ENCODE measurements around the gene GINS2. TPM values are rescaled to one million over a fixed set of nuclear protein-coding genes. Genes with fewer than 3 reads are reported as not detected.

Gene GINS2
- total RNA-seq, 4 donors from 2014 or later: 1.00 to 4.4 (median 1.2) TPM; not detected in 1

GRCh38 chr16:85632709-85633437, 55.9 kb downstream of the GINS2 start:
- TF ChIP-seq POLR2AphosphoS5 (IDR thresholded peaks at IDR 0.05) (no peak), EP300 (IDR thresholded peaks at IDR 0.05; ENCODE audit: low read depth) (no peak), POLR2A (IDR thresholded peaks at IDR 0.05) (no peak)

GRCh38 chr16:85631802-85632393, 56.9 kb downstream of the GINS2 start:
- no peaks in the 10 kb centered on the region for H3K27me3 ChIP-seq
- no peak overlapping the region for H3K27ac ChIP-seq
- WGBS, 2 donors (ENCODE audit: low coverage in 1 of 2): 89% methylated on average over 23 of the region's 27 CpGs; no CpG with 5 or more reads in 1 of the 2 donors
- H3K4me1 ChIP-seq: peaks cover 0 to 16% (median 0%) of the 10 kb centered on the region in 4 donors
- intact Hi-C loops (cut with DNase I; ENCODE audit: low total_unique reads): no loop called here
- no peak for TF ChIP-seq POLR2A (IDR thresholded peaks at IDR 0.05)
- no peak for TF ChIP-seq EP300 (IDR thresholded peaks at IDR 0.05; ENCODE audit: low read depth)
- TF ChIP-seq POLR2AphosphoS5 (IDR thresholded peaks at IDR 0.05): no peak
- no peak for TF ChIP-seq CTCF (IDR thresholded peaks at IDR 0.05)
- in situ Hi-C loops (cut with MboI; ENCODE audit: low pct_ligation_motif_present in 1 of 4, low pct_unique_long_range_greater_than_20kb in 1 of 4, low sequenced_read_pairs in 3 of 4): no loop called here
- no peak for DNase-seq
- no peak overlapping the region for H3K4me3 ChIP-seq
- H3K36me3 ChIP-seq: no peaks in the 10 kb centered on the region
- no peaks in the 10 kb centered on the region for H3K9me3 ChIP-seq

More at GRCh38 chr16:85632709-85633437, 55.9 kb downstream of the GINS2 start:
- WGBS, 2 donors (ENCODE audit: low coverage in 1 of 2): 80 to 92% methylated on average over 1 to 34 of the region's 35 CpGs
- no peak overlapping the region for H3K27ac ChIP-seq
- H3K4me1 ChIP-seq: peaks cover 0 to 7% (median 0%) of the 10 kb centered on the region in 4 donors
- H3K36me3 ChIP-seq: no peaks in the 10 kb centered on the region
- DNase-seq: no peak
- H3K27me3 ChIP-seq: no peaks in the 10 kb centered on the region
- intact Hi-C loops (cut with DNase I; ENCODE audit: low total_unique reads) (no loop called here), in situ Hi-C loops (cut with MboI; ENCODE audit: low pct_ligation_motif_present in 1 of 4, low pct_unique_long_range_greater_than_20kb in 1 of 4, low sequenced_read_pairs in 3 of 4) (no loop called here)
- H3K9me3 ChIP-seq: no peaks in the 10 kb centered on the region
- H3K4me3 ChIP-seq: no peak overlapping the region

- TF ChIP-seq POLR2A (IDR thresholded peaks at IDR 0.05) (no peak), EP300 (IDR thresholded peaks at IDR 0.05; ENCODE audit: low read depth) (no peak), POLR2AphosphoS5 (IDR thresholded peaks at IDR 0.05) (no peak), CTCF (IDR thresholded peaks at IDR 0.05) (no peak)
- Histone ChIP-seq H3K27ac (no peak overlapping the region), H3K4me1 (peaks cover 0 to 21% (median 5%) of the 10 kb centered on the region in 4 donors), H3K27me3 (no peaks in the 10 kb centered on the region), H3K9me3 (no peaks in the 10 kb centered on the region), H3K4me3 (no peak overlapping the region), H3K36me3 (no peaks in the 10 kb centered on the region)
- in situ Hi-C loops (cut with MboI; ENCODE audit: low pct_ligation_motif_present in 1 of 4, low pct_unique_long_range_greater_than_20kb in 1 of 4, low sequenced_read_pairs in 3 of 4): no loop called here
- intact Hi-C loops (cut with DNase I; ENCODE audit: low total_unique reads): no loop called here
- 83% methylated on average over 10 of the region's 11 CpGs; no CpG with 5 or more reads in 1 of the 2 donors for WGBS, 2 donors (ENCODE audit: low coverage in 1 of 2)
- no peak for DNase-seq
Observed at GRCh38 chr16:85631230-85631629, 57.5 kb downstream of the GINS2 start.

GRCh38 chr16:85629853-85630252, 58.9 kb downstream of the GINS2 start:
- in situ Hi-C loops (cut with MboI; ENCODE audit: low pct_ligation_motif_present in 1 of 4, low pct_unique_long_range_greater_than_20kb in 1 of 4, low sequenced_read_pairs in 3 of 4): loop anchor here in 1 of 4 donors (10.0 kb wide), 1 partner anchor 205 kb away; no protein-coding TSS in a partner anchor
- no peak overlapping the region for H3K27ac ChIP-seq
- TF ChIP-seq POLR2AphosphoS5 (IDR thresholded peaks at IDR 0.05) (no peak), EP300 (IDR thresholded peaks at IDR 0.05; ENCODE audit: low read depth) (no peak), CTCF (IDR thresholded peaks at IDR 0.05) (no peak), POLR2A (IDR thresholded peaks at IDR 0.05) (no peak)
- WGBS, 2 donors (ENCODE audit: low coverage in 1 of 2): 100% methylated on average over 5 of the region's 5 CpGs; no CpG with 5 or more reads in 1 of the 2 donors
- DNase-seq: no peak
- no peaks in the 10 kb centered on the region for H3K9me3 ChIP-seq
- H3K27me3 ChIP-seq: no peaks in the 10 kb centered on the region
- intact Hi-C loops (cut with DNase I; ENCODE audit: low total_unique reads): no loop called here
- H3K4me1 ChIP-seq: peaks cover 0 to 32% (median 8%) of the 10 kb centered on the region in 4 donors
- no peaks in the 10 kb centered on the region for H3K36me3 ChIP-seq
- H3K4me3 ChIP-seq: no peak overlapping the region

Data from transverse colon (tissue), 4 donors.